GM12801 (cell line): ENCODE results near the gene PFKFB3.

Experiments
- TF ChIP-seq, protein P1 (sequence below): IDR thresholded peaks from one replicate; pipeline ENCODE4 v1.5.1; 2011; ENCODE audit warnings: control low read depth; ENCODE audit not compliant: insufficient read length; ENCODE audit errors: extremely low read depth

Gene PFKFB3

DNA sequence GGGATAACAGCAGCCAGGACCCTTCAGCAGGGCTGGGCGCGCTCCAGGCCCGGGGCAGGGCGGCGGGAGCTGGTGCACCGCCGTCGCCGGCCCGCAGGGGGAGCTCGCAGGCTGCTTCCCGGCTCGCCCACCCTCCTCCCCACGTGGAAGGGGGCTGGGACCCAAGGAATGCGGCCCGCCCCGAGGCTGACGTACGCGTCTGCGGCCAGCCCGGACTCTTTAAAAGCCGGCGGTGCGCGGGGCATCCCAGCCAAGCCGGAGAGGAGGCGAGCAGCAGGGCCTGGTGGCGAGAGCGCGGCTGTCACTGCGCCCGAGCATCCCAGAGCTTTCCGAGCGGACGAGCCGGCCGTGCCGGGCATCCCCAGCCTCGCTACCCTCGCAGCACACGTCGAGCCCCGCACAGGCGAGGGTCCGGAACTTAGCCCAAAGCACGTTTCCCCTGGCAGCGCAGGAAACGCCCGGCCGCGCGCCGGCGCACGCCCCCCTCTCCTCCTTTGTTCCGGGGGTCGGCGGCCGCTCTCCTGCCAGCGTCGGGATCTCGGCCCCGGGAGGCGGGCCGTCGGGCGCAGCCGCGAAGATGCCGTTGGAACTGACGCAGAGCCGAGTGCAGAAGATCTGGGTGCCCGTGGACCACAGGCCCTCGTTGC is at the start of gene PFKFB3:
PFKFB3 (plus strand) TSS at position 249 of the 647 bp plus-strand sequence; CDS start at position 578, 329 bp downstream.
- TF ChIP-seq, protein P1, sequence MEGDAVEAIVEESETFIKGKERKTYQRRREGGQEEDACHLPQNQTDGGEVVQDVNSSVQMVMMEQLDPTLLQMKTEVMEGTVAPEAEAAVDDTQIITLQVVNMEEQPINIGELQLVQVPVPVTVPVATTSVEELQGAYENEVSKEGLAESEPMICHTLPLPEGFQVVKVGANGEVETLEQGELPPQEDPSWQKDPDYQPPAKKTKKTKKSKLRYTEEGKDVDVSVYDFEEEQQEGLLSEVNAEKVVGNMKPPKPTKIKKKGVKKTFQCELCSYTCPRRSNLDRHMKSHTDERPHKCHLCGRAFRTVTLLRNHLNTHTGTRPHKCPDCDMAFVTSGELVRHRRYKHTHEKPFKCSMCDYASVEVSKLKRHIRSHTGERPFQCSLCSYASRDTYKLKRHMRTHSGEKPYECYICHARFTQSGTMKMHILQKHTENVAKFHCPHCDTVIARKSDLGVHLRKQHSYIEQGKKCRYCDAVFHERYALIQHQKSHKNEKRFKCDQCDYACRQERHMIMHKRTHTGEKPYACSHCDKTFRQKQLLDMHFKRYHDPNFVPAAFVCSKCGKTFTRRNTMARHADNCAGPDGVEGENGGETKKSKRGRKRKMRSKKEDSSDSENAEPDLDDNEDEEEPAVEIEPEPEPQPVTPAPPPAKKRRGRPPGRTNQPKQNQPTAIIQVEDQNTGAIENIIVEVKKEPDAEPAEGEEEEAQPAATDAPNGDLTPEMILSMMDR = no peak

DNA sequence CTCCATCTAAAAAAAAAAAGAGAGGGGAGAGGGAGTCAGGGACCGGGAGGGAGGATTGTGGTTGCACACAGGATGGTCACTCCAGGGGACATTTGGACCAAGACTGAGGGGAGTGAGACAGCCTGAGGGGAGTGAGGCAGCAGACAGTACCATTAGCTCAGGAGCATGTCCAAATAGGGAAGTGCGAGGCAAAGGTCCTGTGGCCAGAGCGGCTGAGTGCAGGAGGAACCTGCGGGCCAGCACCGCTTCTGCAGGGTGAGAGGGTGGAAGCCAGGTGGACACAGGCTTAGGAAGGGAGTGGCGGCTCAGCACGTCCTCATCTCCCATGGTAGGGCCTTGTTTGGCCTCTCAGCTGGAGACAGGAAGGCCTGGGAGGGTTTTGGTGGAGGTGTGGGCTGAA is 48.9 kb upstream of the PFKFB3 start:
- TF ChIP-seq, protein P1 = no peak

DNA sequence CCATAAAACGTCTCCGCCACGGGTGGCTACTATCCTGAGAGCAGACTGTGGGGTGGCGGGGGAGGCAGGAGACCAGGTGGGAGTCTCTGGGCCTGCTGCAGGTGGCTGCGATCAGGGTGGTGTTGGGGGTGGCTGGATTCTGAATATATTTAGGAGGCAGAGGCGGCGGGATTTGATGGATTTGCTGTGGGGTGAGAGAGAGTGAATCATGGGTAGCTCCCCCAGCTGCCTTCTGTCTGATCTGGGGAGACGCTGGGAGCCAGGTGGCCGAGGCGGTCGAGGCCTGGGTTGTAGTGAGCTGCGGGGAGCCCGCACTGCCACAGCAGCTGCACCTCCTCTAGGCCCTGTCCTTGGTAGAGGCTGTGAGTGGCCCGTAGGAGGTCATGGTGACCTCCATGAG is 48.2 kb upstream of the PFKFB3 start:
- TF ChIP-seq, protein P1 = no peak

DNA sequence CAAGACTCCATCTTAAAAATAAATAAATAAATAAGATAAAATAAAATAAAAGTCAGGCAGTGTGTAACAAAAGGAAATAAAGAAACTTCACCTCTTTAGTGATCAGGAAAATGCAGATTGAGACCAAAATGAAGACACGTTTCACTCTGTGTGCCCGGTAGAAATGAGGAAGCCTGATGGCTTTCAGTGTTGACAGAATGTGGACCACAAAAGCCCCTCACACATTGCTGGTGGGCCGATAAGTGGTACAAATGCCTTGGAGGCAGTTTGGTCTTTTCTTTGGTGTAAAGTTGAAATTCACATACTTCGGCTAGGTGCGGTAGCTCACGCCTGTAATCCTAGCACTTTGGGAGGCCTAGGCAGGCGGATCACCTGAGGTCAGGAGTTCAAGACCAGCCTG is 44.5 kb upstream of the PFKFB3 start:
- TF ChIP-seq, protein P1 = no peak

DNA sequence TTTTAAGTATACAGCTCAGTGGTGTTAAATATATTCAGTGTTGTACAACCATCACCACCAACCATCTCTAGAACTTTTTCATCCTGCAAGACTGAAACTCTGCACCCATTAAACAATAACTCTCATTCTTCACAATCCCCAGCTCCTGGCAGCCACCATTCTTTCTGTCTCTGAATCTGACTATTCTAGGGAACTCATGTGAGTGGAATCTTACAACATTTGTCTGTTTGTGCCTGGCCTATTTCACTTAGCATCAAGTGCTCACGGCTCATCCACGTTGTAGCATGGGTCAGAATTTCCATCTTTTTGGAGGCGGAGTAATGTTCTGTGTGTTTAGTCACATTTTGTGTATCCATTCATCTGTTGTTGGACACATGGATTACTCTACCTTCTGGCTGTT is 40.8 kb upstream of the PFKFB3 start:
- TF ChIP-seq, protein P1 = no peak

DNA sequence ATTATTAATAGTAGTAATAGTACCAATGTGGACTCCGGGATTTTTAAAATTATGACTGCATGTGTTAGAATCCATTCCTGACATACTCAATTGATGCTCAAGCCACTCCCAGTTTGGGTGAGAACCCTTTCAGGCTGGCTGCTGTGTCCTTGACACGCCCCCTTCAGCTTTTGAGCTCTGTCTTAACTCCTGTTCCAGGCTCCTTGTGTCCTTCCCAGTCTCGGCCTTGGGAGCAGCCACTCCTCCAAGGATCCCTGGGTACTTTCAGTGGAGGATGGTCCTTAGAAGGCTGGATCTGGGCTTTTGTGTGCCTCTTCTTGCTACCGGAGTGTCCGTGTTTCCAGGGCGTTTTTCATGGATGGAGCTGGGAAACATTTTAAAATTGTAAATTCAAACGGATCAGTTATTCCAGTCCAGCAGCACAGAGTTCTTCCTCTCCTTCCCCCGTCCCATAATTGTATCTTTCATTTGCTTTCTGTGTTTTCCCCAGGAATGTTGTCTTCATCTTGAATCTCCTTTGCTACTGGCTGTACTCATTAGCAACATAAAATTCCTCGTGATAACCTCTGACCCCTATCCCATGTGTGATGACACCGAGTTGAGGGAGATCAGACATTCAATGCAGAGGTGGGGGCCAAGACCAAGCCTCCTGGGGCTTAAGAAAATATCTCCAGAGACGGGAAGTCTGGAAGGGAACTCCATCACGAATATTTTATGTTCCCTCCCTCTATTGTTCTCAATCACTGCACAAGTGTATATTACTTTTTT is 40.0 kb upstream of the PFKFB3 start:
- TF ChIP-seq, protein P1 = no peak

DNA sequence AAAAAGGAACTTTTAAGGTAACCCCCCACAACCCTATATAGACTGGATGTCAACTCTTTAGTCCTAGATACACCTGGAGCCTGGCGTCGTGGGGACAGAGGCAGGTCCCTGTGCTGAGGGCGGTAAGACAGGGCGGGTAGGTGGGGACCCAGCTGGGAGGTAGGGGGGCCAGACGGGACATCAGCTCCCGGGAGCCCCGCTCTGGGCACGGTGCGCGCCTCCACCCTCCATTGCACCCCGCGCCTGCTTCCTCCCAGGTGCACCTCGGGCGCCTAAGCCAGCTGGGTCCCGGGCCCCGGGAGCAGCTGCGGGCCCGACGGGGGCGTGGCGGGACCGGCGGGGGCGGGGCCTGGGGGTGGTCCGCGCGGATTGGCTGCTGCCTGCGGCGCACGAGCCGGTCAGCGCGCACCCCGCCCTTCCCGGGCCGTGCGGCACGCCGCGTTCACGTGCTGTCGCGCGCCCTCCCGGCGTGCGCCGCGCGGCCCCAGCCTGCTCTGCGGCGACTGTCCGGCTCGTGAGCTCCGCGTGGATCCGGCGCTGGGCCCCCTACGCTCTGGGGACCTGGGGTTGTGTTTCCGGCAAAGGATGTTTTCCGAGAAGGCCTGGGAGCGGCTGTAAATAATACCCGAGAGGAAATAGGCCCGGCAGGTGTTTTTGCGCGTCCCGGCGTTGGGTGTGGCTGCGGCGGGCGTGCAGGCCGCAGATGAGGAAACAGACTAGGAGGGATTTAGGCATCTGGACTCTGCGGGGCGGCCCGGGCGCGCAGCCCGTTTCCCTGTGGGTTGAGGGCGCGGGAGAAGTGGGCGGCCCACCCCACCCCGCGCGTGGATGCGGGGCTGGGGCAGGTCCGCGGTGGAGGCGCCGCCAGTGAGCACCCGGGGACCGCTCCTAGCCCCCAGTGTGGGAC is 39.1 kb upstream of the PFKFB3 start:
- TF ChIP-seq, protein P1 = no peak
